SU-DHL-6 (cell line): ENCODE data around the gene OCLN.
"Not testable (repeated sequence)": the region's sequence is repeated elsewhere in the genome, so short reads cannot be mapped to it uniquely, and the experiment has no call there.

Experiments
- H2AFZ ChIP-seq: fragments of 200-600 bp; sonication (generic); 2 replicates; pipeline ENCODE4 v1.6.1; 2014; ENCODE audit warnings: low read depth, mild to moderate bottlenecking, moderate library complexity, mixed read lengths, antibody characterized with exemption, low read length; ENCODE audit not compliant: severe bottlenecking
- H3F3A ChIP-seq: fragments of 200-600 bp; shearing (Covaris generic); 2 replicates; pipeline ENCODE4 v1.6.0; 2016; ENCODE audit warnings: antibody characterized with exemption, mild to moderate bottlenecking; ENCODE audit not compliant: insufficient read depth
- H3K27ac ChIP-seq: fragments of 200-600 bp; sonication (generic); 2 replicates; pipeline ENCODE4 v1.5.1; 2016; ENCODE audit warnings: low read depth, mild to moderate bottlenecking, low read length, moderate library complexity, mixed read lengths
- H3K27me3 ChIP-seq: fragments of 200-600 bp; sonication (generic), shearing (Covaris generic); 2 replicates; pipeline ENCODE4 v1.6.0; 2014; ENCODE audit warnings: mild to moderate bottlenecking, low read length
- H3K36me3 ChIP-seq: fragments of 200-600 bp; sonication (generic); 2 replicates; pipeline ENCODE4 v1.6.1; 2014; ENCODE audit warnings: mild to moderate bottlenecking, low read length, mixed read lengths
- H3K4me2 ChIP-seq: fragments of 300-600, 200-600 bp; shearing (Covaris generic), sonication (generic); 2 replicates; pipeline ENCODE4 v1.6.0; 2014; ENCODE audit warnings: low read length, low read depth, mild to moderate bottlenecking; ENCODE audit not compliant: poor library complexity, severe bottlenecking
- H3K4me3 ChIP-seq: fragments of 200-600 bp; sonication (generic); 2 replicates; pipeline ENCODE4 v1.5.1; 2014; ENCODE audit warnings: antibody characterized with exemption, low read length, mild to moderate bottlenecking, mixed read lengths; ENCODE audit not compliant: insufficient read depth, poor library complexity, severe bottlenecking
- H3K79me2 ChIP-seq: fragments of 200-600 bp; sonication (generic); 2 replicates; pipeline ENCODE4 v1.6.1; 2014; ENCODE audit warnings: mild to moderate bottlenecking, low read length, moderate library complexity; ENCODE audit not compliant: insufficient read depth
- H3K9ac ChIP-seq: fragments of 200-600 bp; sonication (generic); 2 replicates; pipeline ENCODE4 v1.7.0; 2014; ENCODE audit warnings: mild to moderate bottlenecking, low read length
- H3K9me2 ChIP-seq: fragments of 200-600 bp; sonication (generic); replicated peaks from 2 replicates; pipeline ENCODE4 v1.6.1; 2014; ENCODE audit warnings: low read length; ENCODE audit not compliant: insufficient read depth
- H3K9me3 ChIP-seq: fragments of 200-600 bp; sonication (generic); 2 replicates; pipeline ENCODE4 v1.6.1; 2014; ENCODE audit warnings: low read length, mixed read lengths; ENCODE audit not compliant: insufficient read depth
- H4K20me1 ChIP-seq: fragments of 200-600 bp; sonication (generic); 2 replicates; pipeline ENCODE4 v1.6.1; 2014; ENCODE audit warnings: low read depth, mild to moderate bottlenecking, antibody characterized with exemption, low read length, moderate library complexity, mixed read lengths
- CTCF ChIP-seq: fragments of 200-600 bp; sonication (generic); IDR thresholded peaks from one replicate; pipeline ENCODE4 v1.5.1; 2017; ENCODE audit warnings: antibody characterized with exemption, mild to moderate bottlenecking, low read length, moderate library complexity; ENCODE audit not compliant: insufficient read depth, poor library complexity, severe bottlenecking
- EZH2phosphoT487 ChIP-seq: fragments of 200-600 bp; sonication (generic), shearing (Covaris generic); conservative IDR thresholded peaks from 2 replicates; pipeline ENCODE4 v1.6.1; 2018; ENCODE audit warnings: mild to moderate bottlenecking, antibody characterized with exemption, low read length, moderate library complexity, mixed read lengths

The OCLN gene

GRCh38 chr5:69450116-69450515, 42.5 kb upstream of the OCLN start:
- H3K27me3 ChIP-seq = no peaks in the 10 kb centered on the region
- no peaks in the 10 kb centered on the region for H4K20me1 ChIP-seq
- no peak overlapping the region for H3K4me3 ChIP-seq
- no peak overlapping the region for H3K4me2 ChIP-seq
- H2AFZ ChIP-seq = no peak overlapping the region
- H3K79me2 ChIP-seq = no peaks in the 10 kb centered on the region
- no peaks in the 10 kb centered on the region for H3K36me3 ChIP-seq
- H3F3A ChIP-seq = no peaks in the 10 kb centered on the region
- no peaks in the 10 kb centered on the region for H3K9me2 ChIP-seq
- no peak overlapping the region for H3K9ac ChIP-seq
- no peaks in the 10 kb centered on the region for H3K9me3 ChIP-seq
- H3K27ac ChIP-seq = no peak overlapping the region
- no peak for TF ChIP-seq EZH2phosphoT487
- TF ChIP-seq CTCF = no peak

- not testable (repeated sequence) for H3K9me2 ChIP-seq, H3K27ac ChIP-seq, H3K4me2 ChIP-seq, H3K9ac ChIP-seq, H3K27me3 ChIP-seq, H3F3A ChIP-seq, H3K4me3 ChIP-seq, H4K20me1 ChIP-seq, H3K79me2 ChIP-seq, H3K36me3 ChIP-seq, H3K9me3 ChIP-seq, H2AFZ ChIP-seq
Measured at GRCh38 chr5:69450527-69450926, 42.1 kb upstream of the OCLN start.

GRCh38 chr5:69451941-69452647, 40.5 kb upstream of the OCLN start:
- H3K27me3 ChIP-seq = no peaks in the 10 kb centered on the region
- H4K20me1 ChIP-seq = no peaks in the 10 kb centered on the region
- no peak overlapping the region for H2AFZ ChIP-seq
- no peak overlapping the region for H3K9ac ChIP-seq
- H3K27ac ChIP-seq = no peak overlapping the region
- H3K9me3 ChIP-seq = no peaks in the 10 kb centered on the region
- no peaks in the 10 kb centered on the region for H3K36me3 ChIP-seq
- H3K79me2 ChIP-seq = no peaks in the 10 kb centered on the region
- TF ChIP-seq EZH2phosphoT487 (no peak), CTCF (no peak)
- no peaks in the 10 kb centered on the region for H3K9me2 ChIP-seq
- H3K4me2 ChIP-seq = no peak overlapping the region
- no peaks in the 10 kb centered on the region for H3F3A ChIP-seq
- H3K4me3 ChIP-seq = no peak overlapping the region

- not testable (repeated sequence) for H3K36me3 ChIP-seq, H3K27me3 ChIP-seq, H4K20me1 ChIP-seq, H2AFZ ChIP-seq, H3K79me2 ChIP-seq, H3K9ac ChIP-seq, H3F3A ChIP-seq, H3K9me3 ChIP-seq, H3K4me2 ChIP-seq, H3K4me3 ChIP-seq, H3K9me2 ChIP-seq, H3K27ac ChIP-seq
Measured at GRCh38 chr5:69453487-69453886, 39.1 kb upstream of the OCLN start.
